Measurements from ENCODE around the gene C12orf50. TPM values are rescaled to one million over a fixed set of nuclear protein-coding genes. Genes with fewer than 3 reads are reported as not detected.

The C12orf50 gene
- polyA plus RNA-seq, 1 donor from 2014 or later = 0.30 TPM

DNA sequence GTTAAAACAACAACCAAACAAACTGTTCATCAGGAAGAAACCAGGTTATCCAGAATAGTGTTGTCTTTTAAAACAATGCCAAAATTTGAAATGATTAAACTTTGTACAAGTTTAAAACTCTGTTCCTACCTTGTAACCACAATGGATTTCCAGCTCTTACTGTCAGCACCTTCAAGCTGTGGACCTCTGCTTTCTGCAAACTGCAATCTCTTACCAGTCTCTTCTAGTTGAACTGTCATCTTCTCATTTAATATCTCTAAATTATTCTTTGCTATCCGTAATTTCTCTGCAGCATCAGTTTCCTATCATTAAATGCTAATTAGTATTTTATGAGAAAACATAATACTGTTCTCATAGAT lies 29.5 kb upstream of the C12orf50 start:
- Histone ChIP-seq H3K9ac (ENCODE audit: low read length) (no peak overlapping the region), H3K9me2 (ENCODE audit: insufficient read depth, low read length) (no peaks in the 10 kb centered on the region), H3F3A (ENCODE audit: insufficient read depth, low read length, poor library complexity, severe bottlenecking) (no peaks in the 10 kb centered on the region), H3K27me3 (ENCODE audit: insufficient read depth, low read depth, low read length) (no peaks in the 10 kb centered on the region), H3K9me3 (ENCODE audit: low read length) (no peaks in the 10 kb centered on the region), H3K4me3 (ENCODE audit: low read length) (no peak overlapping the region), H3K79me2 (replicated peaks; ENCODE audit: insufficient read depth, low read length) (no peaks in the 10 kb centered on the region), H2AFZ (ENCODE audit: low read depth, low read length) (no peak overlapping the region), H4K20me1 (ENCODE audit: insufficient read depth) (no peaks in the 10 kb centered on the region), H3K27ac (ENCODE audit: low read length) (no peak overlapping the region), H3K36me3 (ENCODE audit: insufficient read depth, low read length) (peaks cover 9% of the 10 kb centered on the region), H3K4me2 (ENCODE audit: low read length) (no peak overlapping the region)
- no peak for TF ChIP-seq MXI1 (conservative IDR thresholded peaks at IDR 0.05; ENCODE audit: poor library complexity, severe bottlenecking)
- no peak for TF ChIP-seq EP300 (conservative IDR thresholded peaks at IDR 0.05; ENCODE audit: poor library complexity, severe bottlenecking)
- TF ChIP-seq, protein P1, sequence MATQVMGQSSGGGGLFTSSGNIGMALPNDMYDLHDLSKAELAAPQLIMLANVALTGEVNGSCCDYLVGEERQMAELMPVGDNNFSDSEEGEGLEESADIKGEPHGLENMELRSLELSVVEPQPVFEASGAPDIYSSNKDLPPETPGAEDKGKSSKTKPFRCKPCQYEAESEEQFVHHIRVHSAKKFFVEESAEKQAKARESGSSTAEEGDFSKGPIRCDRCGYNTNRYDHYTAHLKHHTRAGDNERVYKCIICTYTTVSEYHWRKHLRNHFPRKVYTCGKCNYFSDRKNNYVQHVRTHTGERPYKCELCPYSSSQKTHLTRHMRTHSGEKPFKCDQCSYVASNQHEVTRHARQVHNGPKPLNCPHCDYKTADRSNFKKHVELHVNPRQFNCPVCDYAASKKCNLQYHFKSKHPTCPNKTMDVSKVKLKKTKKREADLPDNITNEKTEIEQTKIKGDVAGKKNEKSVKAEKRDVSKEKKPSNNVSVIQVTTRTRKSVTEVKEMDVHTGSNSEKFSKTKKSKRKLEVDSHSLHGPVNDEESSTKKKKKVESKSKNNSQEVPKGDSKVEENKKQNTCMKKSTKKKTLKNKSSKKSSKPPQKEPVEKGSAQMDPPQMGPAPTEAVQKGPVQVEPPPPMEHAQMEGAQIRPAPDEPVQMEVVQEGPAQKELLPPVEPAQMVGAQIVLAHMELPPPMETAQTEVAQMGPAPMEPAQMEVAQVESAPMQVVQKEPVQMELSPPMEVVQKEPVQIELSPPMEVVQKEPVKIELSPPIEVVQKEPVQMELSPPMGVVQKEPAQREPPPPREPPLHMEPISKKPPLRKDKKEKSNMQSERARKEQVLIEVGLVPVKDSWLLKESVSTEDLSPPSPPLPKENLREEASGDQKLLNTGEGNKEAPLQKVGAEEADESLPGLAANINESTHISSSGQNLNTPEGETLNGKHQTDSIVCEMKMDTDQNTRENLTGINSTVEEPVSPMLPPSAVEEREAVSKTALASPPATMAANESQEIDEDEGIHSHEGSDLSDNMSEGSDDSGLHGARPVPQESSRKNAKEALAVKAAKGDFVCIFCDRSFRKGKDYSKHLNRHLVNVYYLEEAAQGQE (IDR thresholded peaks at IDR 0.05; ENCODE audit: borderline replicate concordance) = no peak
- no peak for TF ChIP-seq TAF1 (IDR thresholded peaks at IDR 0.05; ENCODE audit: low read depth)
- TF ChIP-seq RAD21 (conservative IDR thresholded peaks at IDR 0.05) = no peak
- TF ChIP-seq POLR2AphosphoS5 (IDR thresholded peaks at IDR 0.05) = no peak
- no peak for TF ChIP-seq EZH2 (IDR thresholded peaks at IDR 0.05; ENCODE audit: borderline replicate concordance, insufficient read depth, low read length, poor library complexity, severe bottlenecking)

DNA sequence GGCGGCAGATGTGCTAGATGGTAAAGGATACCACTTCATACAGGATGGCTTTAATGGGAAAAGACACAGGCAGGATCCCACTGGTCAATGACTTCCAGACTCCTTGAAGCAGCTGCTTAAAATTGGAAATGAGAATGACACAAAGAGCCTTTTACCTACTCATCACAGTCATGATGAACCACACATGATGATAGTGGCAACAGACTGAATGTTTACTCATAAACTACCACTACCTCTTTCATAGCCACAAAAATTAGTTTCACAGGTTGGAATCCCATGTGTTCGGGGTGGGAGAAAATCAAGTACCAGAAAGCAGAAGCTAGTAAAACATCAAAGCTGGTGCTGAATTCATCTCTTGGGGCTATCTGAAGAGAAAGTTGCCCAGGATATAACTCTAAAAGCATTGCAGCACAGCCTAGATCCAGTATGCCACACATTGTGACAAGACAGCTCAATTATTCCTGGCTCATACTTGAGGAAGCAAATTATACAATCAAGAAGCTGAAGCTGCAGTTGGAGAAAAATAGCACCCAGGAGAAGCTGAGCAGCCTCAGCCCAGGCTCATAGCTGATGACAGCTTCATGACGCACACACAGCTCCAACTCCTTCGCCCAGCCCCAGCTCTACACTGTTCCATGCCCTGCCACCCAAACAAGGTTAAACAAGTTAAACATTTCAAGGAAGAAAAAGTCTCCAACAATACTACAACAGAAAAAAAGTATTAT lies 29.0 kb upstream of the C12orf50 start:
- Histone ChIP-seq H3K79me2 (replicated peaks; ENCODE audit: insufficient read depth, low read length) (no peaks in the 10 kb centered on the region), H3F3A (ENCODE audit: insufficient read depth, low read length, poor library complexity, severe bottlenecking) (no peaks in the 10 kb centered on the region), H4K20me1 (ENCODE audit: insufficient read depth) (no peaks in the 10 kb centered on the region), H3K27me3 (ENCODE audit: insufficient read depth, low read depth, low read length) (no peaks in the 10 kb centered on the region), H2AFZ (ENCODE audit: low read depth, low read length) (no peak overlapping the region), H3K9me3 (ENCODE audit: low read length) (no peaks in the 10 kb centered on the region), H3K9me2 (ENCODE audit: insufficient read depth, low read length) (no peaks in the 10 kb centered on the region), H3K9ac (ENCODE audit: low read length) (no peak overlapping the region), H3K27ac (ENCODE audit: low read length) (peak overlapping the region; percentile 1), H3K36me3 (ENCODE audit: insufficient read depth, low read length) (peaks cover 7% of the 10 kb centered on the region), H3K4me3 (ENCODE audit: low read length) (no peak overlapping the region), H3K4me2 (ENCODE audit: low read length) (no peak overlapping the region)
- TF ChIP-seq MXI1 (conservative IDR thresholded peaks at IDR 0.05; ENCODE audit: poor library complexity, severe bottlenecking) (no peak), EZH2 (IDR thresholded peaks at IDR 0.05; ENCODE audit: borderline replicate concordance, insufficient read depth, low read length, poor library complexity, severe bottlenecking) (no peak), POLR2AphosphoS5 (IDR thresholded peaks at IDR 0.05) (peak; percentile 21)

DNA sequence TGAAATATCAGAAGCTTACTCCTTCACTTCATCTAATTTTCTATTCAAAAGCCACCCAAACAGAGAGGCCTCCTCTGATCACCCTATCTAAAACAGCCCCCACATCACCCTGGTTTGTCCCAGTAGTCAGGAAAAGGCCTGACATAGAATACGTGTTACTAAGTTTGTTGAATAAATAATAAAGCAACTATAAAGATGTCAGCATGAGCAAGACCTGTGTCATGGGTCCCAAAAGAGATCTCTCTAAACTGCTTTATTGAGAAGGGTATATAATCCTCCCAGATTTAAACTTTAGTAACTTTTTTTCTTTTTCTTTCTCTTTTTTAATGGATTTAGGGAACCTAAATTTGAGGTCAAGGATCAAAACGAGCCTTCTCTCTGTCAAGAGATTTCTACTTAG lies 27.4 kb upstream of the C12orf50 start:
- H3K9me2 ChIP-seq (ENCODE audit: insufficient read depth, low read length) = no peaks in the 10 kb centered on the region
- no peak overlapping the region for H2AFZ ChIP-seq (ENCODE audit: low read depth, low read length)
- H3K27me3 ChIP-seq (ENCODE audit: insufficient read depth, low read depth, low read length) = no peaks in the 10 kb centered on the region
- no peak overlapping the region for H3K4me3 ChIP-seq (ENCODE audit: low read length)
- H3K36me3 ChIP-seq (ENCODE audit: insufficient read depth, low read length) = peaks cover 7% of the 10 kb centered on the region
- no peak for TF ChIP-seq RAD21 (conservative IDR thresholded peaks at IDR 0.05)
- no peak for TF ChIP-seq MXI1 (conservative IDR thresholded peaks at IDR 0.05; ENCODE audit: poor library complexity, severe bottlenecking)
- TF ChIP-seq EZH2 (IDR thresholded peaks at IDR 0.05; ENCODE audit: borderline replicate concordance, insufficient read depth, low read length, poor library complexity, severe bottlenecking) = no peak
- no peak for TF ChIP-seq POLR2AphosphoS5 (IDR thresholded peaks at IDR 0.05)
- no peak for TF ChIP-seq EP300 (conservative IDR thresholded peaks at IDR 0.05; ENCODE audit: poor library complexity, severe bottlenecking)
- TF ChIP-seq SMC3 (conservative IDR thresholded peaks at IDR 0.05; ENCODE audit: poor library complexity) = no peak
- no peak for TF ChIP-seq CTCF (IDR thresholded peaks at IDR 0.05; ENCODE audit: poor library complexity, severe bottlenecking)
- TF ChIP-seq, protein P1 (IDR thresholded peaks at IDR 0.05; ENCODE audit: borderline replicate concordance) = no peak
- TF ChIP-seq TAF1 (IDR thresholded peaks at IDR 0.05; ENCODE audit: low read depth) = no peak
- H3F3A ChIP-seq (ENCODE audit: insufficient read depth, low read length, poor library complexity, severe bottlenecking) = no peaks in the 10 kb centered on the region
- H3K27ac ChIP-seq (ENCODE audit: low read length) = no peak overlapping the region
- no peaks in the 10 kb centered on the region for H4K20me1 ChIP-seq (ENCODE audit: insufficient read depth)
- H3K9ac ChIP-seq (ENCODE audit: low read length) = no peak overlapping the region
- no peak overlapping the region for H3K4me2 ChIP-seq (ENCODE audit: low read length)
- no peaks in the 10 kb centered on the region for H3K79me2 ChIP-seq (replicated peaks; ENCODE audit: insufficient read depth, low read length)
- H3K9me3 ChIP-seq (ENCODE audit: low read length) = no peaks in the 10 kb centered on the region
